Small intestine (tissue), 7 donors: ENCODE results near the gene ZNF500. TPM values are rescaled to one million over a fixed set of nuclear protein-coding genes. Genes with fewer than 3 reads are reported as not detected.
A peak's percentile ranks its signal among the peaks of the same experiment; 100 is the strongest.

Experiments
- DNase-seq, 2 donors: peaks; one replicate each; pipeline versions ENCODE4 v3.0.0 to v3.0.0-alpha.2; 2013
- FAIRE-seq: peaks from 2 replicates; lab custom pipeline; 2012; peaks lifted over from hg19 to GRCh38; lab: Jason Lieb, UNC
- H3K27ac ChIP-seq, 3 donors: one replicate each; pipeline ENCODE4 v1.5.1; 2013; ENCODE audit warnings: low read length in 2 of 3, mild to moderate bottlenecking in 2 of 3, control low read depth in 1 of 3, inconsistent platforms in 1 of 3, low read depth in 1 of 3, moderate library complexity in 1 of 3
- H3K27me3 ChIP-seq, 3 donors: one replicate each; pipeline ENCODE4 v1.6.1; 2013; ENCODE audit warnings: low read length in 3 of 3, inconsistent platforms in 1 of 3; ENCODE audit not compliant: control insufficient read depth in 3 of 3, insufficient read depth in 3 of 3
- H3K36me3 ChIP-seq, 3 donors: one replicate each; pipeline ENCODE4 v1.6.1; 2013; ENCODE audit warnings: low read length in 3 of 3, inconsistent platforms in 1 of 3, low read depth in 1 of 3, mild to moderate bottlenecking in 1 of 3, moderate library complexity in 1 of 3; ENCODE audit not compliant: control insufficient read depth in 3 of 3, insufficient read depth in 2 of 3
- H3K4me1 ChIP-seq, 3 donors: one replicate each; pipeline ENCODE4 v1.6.1; 2013; ENCODE audit warnings: low read length in 2 of 3, inconsistent platforms in 1 of 3, low read depth in 1 of 3, mild to moderate bottlenecking in 1 of 3, moderate library complexity in 1 of 3; ENCODE audit not compliant: control insufficient read depth in 3 of 3, insufficient read depth in 2 of 3
- H3K4me3 ChIP-seq, 3 donors: one replicate each; pipeline ENCODE4 v1.5.1; 2013; ENCODE audit warnings: low read length in 3 of 3, control low read depth in 1 of 3, inconsistent platforms in 1 of 3, low read depth in 1 of 3, mild to moderate bottlenecking in 1 of 3, moderate library complexity in 1 of 3
- H3K9me3 ChIP-seq, 2 donors: one replicate each; pipeline ENCODE4 v1.6.1; 2013; ENCODE audit warnings: low read depth in 1 of 2, low read length in 1 of 2; ENCODE audit not compliant: control insufficient read depth in 2 of 2, insufficient read depth in 1 of 2
- WGBS, 3 donors: extraction: QIAGEN DNeasy Blood & Tissue Kit; methylation state at CpG; one replicate each; pipeline ENCODE4 v1.1.7; 2013; 5-methylcytosine and 5-hydroxymethylcytosine counted together
- polyA plus RNA-seq, 4 donors: library from polyadenylated mRNA; stranded (reverse) in 3 of 4; unstranded in 1 of 4; fragments of 200-250 nt in 3 of 4; fragments of 120-200 nt in 1 of 4; gene quantifications; one replicate each; pipeline versions ENCODE4 v1.2.1 to v1.2.3, GENCODE V29; 2013
- donor health status: healthy with polysubstance abuse.
- donor health status: control.
- donor health status: control.
- donor health status: Bipolar disorder and iron deficiency.
- donor health status: healthy.

ZNF500 gene
- polyA plus RNA-seq, 4 donors = 2.0 to 11.1 (median 6.6) TPM

DNA sequence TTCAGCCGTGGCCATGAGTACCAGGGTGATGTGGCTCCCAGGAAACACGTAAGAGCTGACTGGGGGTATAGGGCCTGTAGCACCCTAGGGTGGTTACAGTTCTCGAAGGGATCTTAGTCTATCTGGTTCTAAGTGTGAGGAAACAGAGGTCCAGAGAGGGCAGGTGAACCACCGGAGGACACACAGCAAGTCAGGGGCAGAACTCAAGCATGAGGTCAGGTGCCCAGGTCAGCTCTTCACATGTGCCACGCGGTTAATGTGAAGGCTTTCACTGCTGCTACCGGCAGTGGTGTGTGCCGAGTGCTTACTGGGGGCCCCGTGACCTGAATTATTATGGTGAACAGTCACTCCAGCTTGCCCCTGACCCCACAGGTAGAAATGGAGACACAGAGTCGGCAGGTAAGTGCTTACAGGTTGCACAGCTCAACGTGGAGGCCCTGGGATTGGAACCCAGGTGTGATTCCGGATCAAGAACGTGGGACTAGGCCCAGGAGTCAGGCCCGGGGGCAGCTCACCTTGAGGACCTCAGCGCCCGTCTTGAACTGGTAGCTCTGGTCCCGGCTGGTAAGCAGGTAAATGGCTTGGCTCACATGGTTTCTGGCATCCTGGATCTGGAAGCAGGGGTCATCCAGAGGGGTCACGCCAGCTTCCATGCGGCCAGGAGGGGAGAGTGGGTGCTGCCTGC lies 32.4 kb upstream of the ZNF500 start:
- no peaks in the 10 kb centered on the region for H3K9me3 ChIP-seq
- no peak overlapping the region for H3K4me3 ChIP-seq
- no peak for FAIRE-seq
- WGBS, 3 donors = 85 to 92% (median 90%) methylated on average over 19 of the region's 19 CpGs
- peaks cover under 1 to 61% (median under 1%) of the 10 kb centered on the region in 3 donors for H3K36me3 ChIP-seq
- H3K27ac ChIP-seq = no peak overlapping the region
- H3K27me3 ChIP-seq = no peaks in the 10 kb centered on the region
- DNase-seq = no peak
- H3K4me1 ChIP-seq = peaks cover 0 to 38% (median 2%) of the 10 kb centered on the region in 3 donors

DNA sequence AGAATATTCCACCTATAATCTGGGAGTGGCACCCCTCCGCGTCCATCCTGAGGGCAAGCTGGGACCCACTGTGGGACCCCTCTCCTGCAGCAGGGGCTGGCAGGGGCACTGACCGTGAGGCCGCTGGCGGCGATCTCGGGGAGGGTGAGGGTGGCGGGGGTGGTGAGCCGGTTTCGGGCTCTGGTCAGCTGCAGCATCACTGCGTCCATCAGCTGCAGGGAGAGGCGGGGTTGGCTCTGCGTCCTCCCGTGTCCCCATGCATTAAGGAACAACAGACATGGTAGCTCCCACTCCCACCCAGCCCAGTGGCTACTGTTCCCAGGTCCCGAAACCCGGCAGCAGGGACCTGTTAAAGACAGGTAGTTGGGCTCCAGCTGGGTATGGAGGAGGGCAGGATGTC lies 31.5 kb upstream of the ZNF500 start:
- Histone ChIP-seq H3K27me3 (no peaks in the 10 kb centered on the region), H3K4me1 (peaks cover 0 to 38% (median 2%) of the 10 kb centered on the region in 3 donors), H3K9me3 (no peaks in the 10 kb centered on the region), H3K36me3 (peaks cover 0 to 53% (median 0%) of the 10 kb centered on the region in 3 donors), H3K4me3 (no peak overlapping the region), H3K27ac (no peak overlapping the region)
- no peak for DNase-seq
- no peak for FAIRE-seq
- WGBS, 3 donors = 85 to 93% (median 86%) methylated on average over 9 to 16 of the region's 16 CpGs

DNA sequence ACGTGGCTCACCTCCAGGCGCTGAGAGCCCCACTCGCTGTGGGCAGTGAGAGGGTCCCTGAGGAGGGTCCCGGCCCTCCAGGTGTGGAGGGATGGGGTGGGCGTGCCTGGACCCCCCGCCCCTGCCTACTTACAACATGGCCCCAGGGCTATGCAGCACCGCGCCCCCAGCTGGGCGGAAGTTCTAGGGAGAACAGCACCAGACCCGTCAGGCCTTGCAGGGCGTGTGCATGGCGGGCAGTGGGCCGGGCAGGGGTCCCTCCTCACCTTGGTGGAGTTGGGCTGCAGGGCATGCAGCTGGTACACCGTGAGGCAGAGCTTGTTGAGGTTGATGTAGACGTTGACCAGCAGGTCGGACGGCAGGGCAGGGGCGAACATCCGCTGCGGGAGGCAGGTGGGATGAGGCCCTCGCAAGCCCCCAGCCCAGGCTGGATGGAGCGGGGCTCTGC lies 30.9 kb upstream of the ZNF500 start:
- Histone ChIP-seq H3K27ac (no peak overlapping the region), H3K9me3 (no peaks in the 10 kb centered on the region), H3K4me1 (peaks cover 0 to 38% (median 2%) of the 10 kb centered on the region in 3 donors), H3K36me3 (peaks cover 0 to 52% (median 0%) of the 10 kb centered on the region in 3 donors), H3K27me3 (no peaks in the 10 kb centered on the region), H3K4me3 (no peak overlapping the region)
- WGBS, 3 donors = 90 to 94% (median 92%) methylated on average over 22 of the region's 22 CpGs
- DNase-seq (no peak), FAIRE-seq (no peak)

DNA sequence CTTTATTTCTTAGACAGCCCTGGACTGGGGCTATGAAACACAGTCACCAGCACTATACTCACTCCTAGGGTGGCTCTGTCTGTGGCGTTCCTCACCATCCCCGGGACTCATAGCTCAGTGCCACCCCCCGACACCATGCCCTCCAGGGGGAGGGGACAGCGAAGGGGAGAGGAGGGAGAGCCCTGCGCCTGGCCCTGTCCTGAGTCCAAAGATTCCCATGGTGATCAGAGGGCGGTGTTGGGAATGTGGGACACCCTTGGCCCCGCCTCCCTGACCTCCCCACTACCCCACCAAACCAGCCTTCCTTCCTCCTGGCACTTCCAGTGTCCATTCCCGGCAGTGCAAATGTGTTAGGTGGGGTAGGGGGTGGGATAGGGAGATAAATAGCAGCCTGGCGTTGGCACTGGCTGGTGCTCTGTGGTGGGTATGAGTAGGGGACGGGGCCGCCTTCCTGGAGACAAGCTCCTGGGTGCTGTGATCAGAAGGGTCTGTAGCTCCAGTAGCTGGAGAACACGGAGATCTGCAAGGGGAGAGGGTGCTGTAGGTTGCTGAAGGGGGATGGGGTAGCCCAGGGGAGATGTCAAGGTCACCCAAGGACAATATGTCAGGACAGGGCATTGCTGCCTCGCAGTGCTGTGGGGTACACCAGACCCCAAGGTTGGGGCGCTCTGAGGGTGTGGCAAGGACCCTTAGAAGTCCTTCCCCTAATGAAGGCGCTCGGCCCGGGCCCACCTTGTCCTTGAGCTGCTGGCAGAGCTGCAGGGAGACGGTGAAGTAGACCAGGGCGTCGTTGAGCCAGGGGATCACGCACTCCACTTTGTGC lies 30.2 kb upstream of the ZNF500 start:
- FAIRE-seq (no peak), DNase-seq (peak; percentile 59 to 87)
- Histone ChIP-seq H3K27ac (peak overlapping the region in 2 of 3 donors; percentile 15 to 37), H3K9me3 (no peaks in the 10 kb centered on the region), H3K4me1 (peaks cover 0 to 38% (median 2%) of the 10 kb centered on the region in 3 donors), H3K4me3 (peak overlapping the region in 1 of 3 donors; percentile 26), H3K36me3 (peaks cover 0 to 52% (median 0%) of the 10 kb centered on the region in 3 donors), H3K27me3 (no peaks in the 10 kb centered on the region)
- 69 to 84% (median 72%) methylated on average over 20 to 21 of the region's 21 CpGs for WGBS, 3 donors

DNA sequence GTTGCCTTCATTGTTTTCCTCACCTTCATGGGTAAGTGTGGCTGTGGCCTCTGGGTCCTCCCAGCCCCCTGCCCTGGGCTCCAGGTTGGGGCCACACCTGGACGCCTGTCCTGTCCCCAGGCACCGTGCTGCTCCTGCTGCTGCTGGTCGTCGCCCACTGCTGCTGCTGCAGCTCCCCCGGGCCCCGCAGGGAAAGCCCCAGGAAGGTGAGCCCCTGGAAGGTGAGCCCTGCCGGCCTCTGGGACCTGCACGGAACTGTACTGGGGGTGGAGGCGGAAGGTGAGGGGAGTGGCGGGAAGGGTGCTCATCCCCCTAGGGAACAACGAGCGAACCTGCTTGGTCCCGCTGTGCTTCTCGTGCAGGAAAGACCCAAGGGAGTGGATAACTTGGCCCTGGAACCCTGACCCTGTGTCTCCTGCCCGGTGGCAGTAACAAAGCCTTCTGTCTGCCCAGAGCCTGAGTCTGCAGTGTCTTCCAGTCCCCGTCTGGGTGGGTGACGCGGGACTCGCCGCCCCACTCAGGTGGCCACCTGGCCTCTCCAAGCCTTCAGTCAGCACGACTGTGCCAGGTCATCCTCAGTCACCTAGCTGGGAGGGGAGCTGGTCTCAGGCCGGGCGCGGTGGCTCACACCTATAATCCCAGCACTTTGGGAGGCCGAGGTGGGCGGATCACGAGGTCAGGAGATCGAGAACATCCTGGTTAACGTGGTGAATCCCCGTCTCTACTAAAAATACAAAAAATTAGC lies 29.0 kb upstream of the ZNF500 start:
- Histone ChIP-seq H3K9me3 (no peaks in the 10 kb centered on the region), H3K27ac (peak overlapping the region; percentile 43 to 64 (median 52)), H3K4me1 (peaks cover 0 to 31% (median 2%) of the 10 kb centered on the region in 3 donors), H3K4me3 (peak overlapping the region; percentile 51 to 76 (median 68)), H3K27me3 (no peaks in the 10 kb centered on the region), H3K36me3 (peaks cover 0 to 49% (median 0%) of the 10 kb centered on the region in 3 donors)
- FAIRE-seq (no peak), DNase-seq (peak in 1 of 2 donors; percentile 40)
- WGBS, 3 donors = 35 to 79% (median 48%) methylated on average over 29 to 30 of the region's 30 CpGs

DNA sequence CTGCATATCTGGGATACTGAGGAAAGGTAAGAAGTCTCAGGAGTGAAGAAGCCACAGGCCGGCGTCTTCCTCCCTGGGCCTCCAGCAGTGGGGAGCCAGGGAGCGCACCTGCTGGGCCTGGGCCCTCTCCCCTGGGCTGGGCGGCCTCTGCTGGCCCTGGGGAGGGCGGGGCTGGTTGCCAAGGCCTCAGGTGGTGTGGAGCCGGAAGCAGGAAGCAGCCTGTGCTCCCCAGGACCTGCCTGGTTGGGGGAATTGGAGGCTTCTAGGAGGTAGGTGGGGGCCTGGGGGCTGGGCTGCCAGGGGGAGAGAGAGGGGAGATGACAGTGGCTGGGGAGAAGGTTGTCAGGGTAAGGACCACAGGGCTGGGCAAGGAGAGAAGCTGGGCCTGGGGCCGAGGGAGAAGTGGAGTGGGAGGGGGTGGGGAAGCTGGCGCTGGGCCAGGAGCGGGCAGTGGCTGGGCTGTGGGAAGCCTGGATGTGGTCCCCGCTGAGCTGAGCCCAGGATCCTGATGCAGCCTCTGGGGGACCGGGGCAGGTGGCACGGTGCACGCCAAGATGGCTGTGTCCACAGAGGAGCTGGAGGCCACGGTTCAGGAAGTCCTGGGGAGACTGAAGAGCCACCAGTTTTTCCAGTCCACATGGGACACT lies 28.3 kb upstream of the ZNF500 start, which contains the start of gene SMIM22:
Gene SMIM22 (plus strand): TSS at position 189 of the 647 bp plus-strand sequence. CDS start 366 bp downstream, at position 555.
- 12 to 54% (median 47%) methylated on average over 13 to 14 of the region's 14 CpGs for WGBS, 3 donors
- H3K36me3 ChIP-seq = peaks cover 0 to 43% (median 0%) of the 10 kb centered on the region in 3 donors
- H3K27ac ChIP-seq = peak within 1 kb of the TSS; percentile 43 to 64 (median 52)
- no peaks in the 10 kb centered on the region for H3K9me3 ChIP-seq
- FAIRE-seq = no peak
- H3K4me3 ChIP-seq = peak within 1 kb of the TSS; percentile 51 to 76 (median 68)
- peak; percentile 82 to 85 for DNase-seq
- H3K27me3 ChIP-seq = no peaks in the 10 kb centered on the region
- peaks cover 0 to 24% (median 0%) of the 10 kb centered on the region in 3 donors for H3K4me1 ChIP-seq

DNA sequence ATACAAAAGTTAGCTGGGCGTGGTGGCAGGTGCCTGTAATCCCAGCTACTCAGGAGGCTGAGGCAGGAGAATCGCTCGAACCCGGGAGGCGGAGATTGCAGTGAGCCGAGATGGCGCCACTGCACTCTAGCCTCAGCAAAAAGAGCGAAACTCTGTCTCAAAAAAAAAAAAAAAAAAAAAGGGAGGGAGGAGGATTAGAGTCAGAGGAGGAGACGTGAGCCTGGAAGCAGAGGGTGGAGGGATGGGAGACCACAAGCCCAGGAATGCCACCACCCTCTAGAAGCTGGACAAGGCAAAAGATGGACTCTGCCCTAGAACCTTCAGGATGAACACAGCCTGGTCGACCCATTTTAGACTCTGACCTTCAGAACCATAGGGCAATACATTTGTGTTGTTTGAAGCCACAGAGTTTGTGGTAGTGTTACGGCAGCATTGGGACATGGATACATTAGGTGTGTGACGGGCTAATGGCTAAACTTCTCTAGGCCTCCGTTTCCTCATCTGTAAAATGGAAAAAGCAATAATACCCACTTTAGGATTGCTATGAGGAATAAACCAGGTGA lies 26.1 kb upstream of the ZNF500 start:
- Histone ChIP-seq H3K36me3 (peaks cover 0 to 21% (median 0%) of the 10 kb centered on the region in 3 donors), H3K27ac (no peak overlapping the region), H3K9me3 (no peaks in the 10 kb centered on the region), H3K4me3 (no peak overlapping the region), H3K27me3 (no peaks in the 10 kb centered on the region), H3K4me1 (peaks cover 0 to 23% (median 0%) of the 10 kb centered on the region in 3 donors)
- DNase-seq (peak in 1 of 2 donors; percentile 47), FAIRE-seq (no peak)
- 72 to 82% (median 74%) methylated on average over 13 of the region's 13 CpGs for WGBS, 3 donors
